Suppressor macrophage treated with lipopolysaccharide for 1 hour (primary cell): Measurements from ENCODE around the gene KRTAP10-12.
A peak's percentile ranks its signal among the peaks of the same experiment; 100 is the strongest.
"Not testable (repeated sequence)": the region's sequence is repeated elsewhere in the genome, so short reads cannot be mapped to it uniquely, and the experiment has no call there.

Experiments used
- DNase-seq, 3 donors: peaks; one replicate each; pipeline ENCODE4 v3.0.0-alpha.2; 2020 to 2022

Gene KRTAP10-12

GRCh38 chr21:44670642-44671432 is 26.1 kb upstream of the KRTAP10-12 start:
- DNase-seq, result no peak

- DNase-seq, result no peak
Measured at GRCh38 chr21:44671911-44672310, 25.1 kb upstream of the KRTAP10-12 start.

- DNase-seq, result no peak
Measured at GRCh38 chr21:44677881-44678280, 19.1 kb upstream of the KRTAP10-12 start.

- DNase-seq, result no peak
Measured at GRCh38 chr21:44681152-44681551, 15.8 kb upstream of the KRTAP10-12 start.

- DNase-seq, result no peak
Measured at GRCh38 chr21:44681861-44682579, 15.0 kb upstream of the KRTAP10-12 start, which contains the start of gene KRTAP12-1. Gene KRTAP12-1, minus strand, starts transcription at chr21:44682163. Its CDS starts 40 bp downstream, at chr21:44682123.

- no peak for DNase-seq
Measured at GRCh38 chr21:44682580-44683151, 14.3 kb upstream of the KRTAP10-12 start.

- DNase-seq, result no peak
Measured at GRCh38 chr21:44684077-44684476, 12.9 kb upstream of the KRTAP10-12 start.

- no peak for DNase-seq
Measured at GRCh38 chr21:44684483-44684882, 12.5 kb upstream of the KRTAP10-12 start.

GRCh38 chr21:44685050-44685449 is 11.9 kb upstream of the KRTAP10-12 start:
- DNase-seq, result not testable (repeated sequence)

- DNase-seq, result peak; percentile 19 to 35 (median 31)
Measured at GRCh38 chr21:44686000-44686781, 10.8 kb upstream of the KRTAP10-12 start.

- DNase-seq, result no peak
Measured at GRCh38 chr21:44686843-44687561, 10.0 kb upstream of the KRTAP10-12 start.

GRCh38 chr21:44687671-44688070 is 9.3 kb upstream of the KRTAP10-12 start:
- no peak for DNase-seq

GRCh38 chr21:44689740-44690139 is 7.2 kb upstream of the KRTAP10-12 start:
- not testable (repeated sequence) for DNase-seq

- no peak for DNase-seq
Measured at GRCh38 chr21:44691686-44692085, 5.3 kb upstream of the KRTAP10-12 start.

GRCh38 chr21:44692798-44693512 is 4.0 kb upstream of the KRTAP10-12 start:
- DNase-seq, result no peak

GRCh38 chr21:44694776-44695175 is 2.2 kb upstream of the KRTAP10-12 start:
- DNase-seq, result no peak

GRCh38 chr21:44695184-44695583 is 1.8 kb upstream of the KRTAP10-12 start:
- DNase-seq, result no peak

GRCh38 chr21:44695641-44696040 is 1.3 kb upstream of the KRTAP10-12 start:
- no peak for DNase-seq

GRCh38 chr21:44696572-44696971 is 400 bp upstream of the KRTAP10-12 start:
- DNase-seq, result no peak

GRCh38 chr21:44697811-44698734 is 1.1 kb downstream of the KRTAP10-12 start:
- no peak for DNase-seq
